Measurements from ENCODE around the gene ACKR1.

Gene ACKR1

GRCh38 chr1:159229896-159230295, 25.2 kb downstream of the ACKR1 start:
- Histone ChIP-seq H3K4me1 (ENCODE audit: insufficient read depth, low read length, severe bottlenecking) (no peaks in the 10 kb centered on the region), H3F3A (ENCODE audit: insufficient read depth, low read length) (no peaks in the 10 kb centered on the region), H4K20me1 (ENCODE audit: insufficient read depth, low read length) (no peaks in the 10 kb centered on the region), H3K9me3 (ENCODE audit: low read length) (no peaks in the 10 kb centered on the region), H3K9ac (ENCODE audit: low read length) (no peak overlapping the region), H3K9me2 (ENCODE audit: low read depth, low read length) (no peaks in the 10 kb centered on the region), H3K79me2 (ENCODE audit: insufficient read depth, low read length) (no peaks in the 10 kb centered on the region), H3K36me3 (ENCODE audit: insufficient read depth, low read length) (no peaks in the 10 kb centered on the region), H2AFZ (ENCODE audit: low read length) (no peak overlapping the region), H3K4me2 (ENCODE audit: low read length) (no peak overlapping the region), H3K4me3 (ENCODE audit: low read depth, low read length, poor library complexity, severe bottlenecking) (no peak overlapping the region), H3K27me3 (ENCODE audit: insufficient read depth, low read length) (no peaks in the 10 kb centered on the region), H3K27ac (ENCODE audit: low read depth, low read length, poor library complexity, severe bottlenecking) (no peak overlapping the region)
- TF ChIP-seq EZH2 (IDR thresholded peaks at IDR 0.05; ENCODE audit: borderline replicate concordance, low read length) (no peak), CTCF (IDR thresholded peaks at IDR 0.05; ENCODE audit: low read length) (no peak)

- Histone ChIP-seq H3K4me2 (ENCODE audit: low read length) (no peak overlapping the region), H3K27ac (ENCODE audit: low read depth, low read length, poor library complexity, severe bottlenecking) (no peak overlapping the region), H3K79me2 (ENCODE audit: insufficient read depth, low read length) (no peaks in the 10 kb centered on the region), H3K36me3 (ENCODE audit: insufficient read depth, low read length) (no peaks in the 10 kb centered on the region), H3K27me3 (ENCODE audit: insufficient read depth, low read length) (no peaks in the 10 kb centered on the region), H3F3A (ENCODE audit: insufficient read depth, low read length) (no peaks in the 10 kb centered on the region), H3K4me3 (ENCODE audit: low read depth, low read length, poor library complexity, severe bottlenecking) (no peak overlapping the region), H4K20me1 (ENCODE audit: insufficient read depth, low read length) (no peaks in the 10 kb centered on the region), H2AFZ (ENCODE audit: low read length) (no peak overlapping the region), H3K4me1 (ENCODE audit: insufficient read depth, low read length, severe bottlenecking) (no peaks in the 10 kb centered on the region), H3K9me3 (ENCODE audit: low read length) (peaks cover 2% of the 10 kb centered on the region; the same call in 1 of the 2 replicates), H3K9me2 (ENCODE audit: low read depth, low read length) (no peaks in the 10 kb centered on the region), H3K9ac (ENCODE audit: low read length) (no peak overlapping the region)
- no peak for TF ChIP-seq EZH2 (IDR thresholded peaks at IDR 0.05; ENCODE audit: borderline replicate concordance, low read length)
- no peak for TF ChIP-seq CTCF (IDR thresholded peaks at IDR 0.05; ENCODE audit: low read length)
Observed at GRCh38 chr1:159239551-159240220, 35.0 kb downstream of the ACKR1 start.

GRCh38 chr1:159247266-159247665, 42.6 kb downstream of the ACKR1 start:
- Histone ChIP-seq H3K79me2 (ENCODE audit: insufficient read depth, low read length) (no peaks in the 10 kb centered on the region), H3K4me3 (ENCODE audit: low read depth, low read length, poor library complexity, severe bottlenecking) (no peak overlapping the region), H3K9me2 (ENCODE audit: low read depth, low read length) (no peaks in the 10 kb centered on the region), H3F3A (ENCODE audit: insufficient read depth, low read length) (no peaks in the 10 kb centered on the region), H3K9ac (ENCODE audit: low read length) (no peak overlapping the region), H3K36me3 (ENCODE audit: insufficient read depth, low read length) (no peaks in the 10 kb centered on the region), H3K4me1 (ENCODE audit: insufficient read depth, low read length, severe bottlenecking) (no peaks in the 10 kb centered on the region), H4K20me1 (ENCODE audit: insufficient read depth, low read length) (no peaks in the 10 kb centered on the region), H2AFZ (ENCODE audit: low read length) (no peak overlapping the region), H3K9me3 (ENCODE audit: low read length) (peaks cover 2% of the 10 kb centered on the region; the same call in 1 of the 2 replicates), H3K27ac (ENCODE audit: low read depth, low read length, poor library complexity, severe bottlenecking) (no peak overlapping the region), H3K4me2 (ENCODE audit: low read length) (no peak overlapping the region), H3K27me3 (ENCODE audit: insufficient read depth, low read length) (no peaks in the 10 kb centered on the region)
- TF ChIP-seq CTCF (IDR thresholded peaks at IDR 0.05; ENCODE audit: low read length) (no peak), EZH2 (IDR thresholded peaks at IDR 0.05; ENCODE audit: borderline replicate concordance, low read length) (no peak)

All from OCI-LY1 (cell line).